SU-DHL-6 (cell line): ENCODE results near the gene GRM5.

Experiments
- H2AFZ ChIP-seq: fragments of 200-600 bp; sonication (generic); 2 replicates; pipeline ENCODE4 v1.6.1; 2014; ENCODE audit warnings: low read depth, mild to moderate bottlenecking, moderate library complexity, mixed read lengths, antibody characterized with exemption, low read length; ENCODE audit not compliant: severe bottlenecking
- H3F3A ChIP-seq: fragments of 200-600 bp; shearing (Covaris generic); 2 replicates; pipeline ENCODE4 v1.6.0; 2016; ENCODE audit warnings: antibody characterized with exemption, mild to moderate bottlenecking; ENCODE audit not compliant: insufficient read depth
- H3K27ac ChIP-seq: fragments of 200-600 bp; sonication (generic); 2 replicates; pipeline ENCODE4 v1.5.1; 2016; ENCODE audit warnings: low read depth, mild to moderate bottlenecking, low read length, moderate library complexity, mixed read lengths
- H3K27me3 ChIP-seq: fragments of 200-600 bp; sonication (generic), shearing (Covaris generic); 2 replicates; pipeline ENCODE4 v1.6.0; 2014; ENCODE audit warnings: mild to moderate bottlenecking, low read length
- H3K36me3 ChIP-seq: fragments of 200-600 bp; sonication (generic); 2 replicates; pipeline ENCODE4 v1.6.1; 2014; ENCODE audit warnings: mild to moderate bottlenecking, low read length, mixed read lengths
- H3K4me2 ChIP-seq: fragments of 300-600, 200-600 bp; shearing (Covaris generic), sonication (generic); 2 replicates; pipeline ENCODE4 v1.6.0; 2014; ENCODE audit warnings: low read length, low read depth, mild to moderate bottlenecking; ENCODE audit not compliant: poor library complexity, severe bottlenecking
- H3K4me3 ChIP-seq: fragments of 200-600 bp; sonication (generic); 2 replicates; pipeline ENCODE4 v1.5.1; 2014; ENCODE audit warnings: antibody characterized with exemption, low read length, mild to moderate bottlenecking, mixed read lengths; ENCODE audit not compliant: insufficient read depth, poor library complexity, severe bottlenecking
- H3K79me2 ChIP-seq: fragments of 200-600 bp; sonication (generic); 2 replicates; pipeline ENCODE4 v1.6.1; 2014; ENCODE audit warnings: mild to moderate bottlenecking, low read length, moderate library complexity; ENCODE audit not compliant: insufficient read depth
- H3K9ac ChIP-seq: fragments of 200-600 bp; sonication (generic); 2 replicates; pipeline ENCODE4 v1.7.0; 2014; ENCODE audit warnings: mild to moderate bottlenecking, low read length
- H3K9me2 ChIP-seq: fragments of 200-600 bp; sonication (generic); replicated peaks from 2 replicates; pipeline ENCODE4 v1.6.1; 2014; ENCODE audit warnings: low read length; ENCODE audit not compliant: insufficient read depth
- H3K9me3 ChIP-seq: fragments of 200-600 bp; sonication (generic); 2 replicates; pipeline ENCODE4 v1.6.1; 2014; ENCODE audit warnings: low read length, mixed read lengths; ENCODE audit not compliant: insufficient read depth
- H4K20me1 ChIP-seq: fragments of 200-600 bp; sonication (generic); 2 replicates; pipeline ENCODE4 v1.6.1; 2014; ENCODE audit warnings: low read depth, mild to moderate bottlenecking, antibody characterized with exemption, low read length, moderate library complexity, mixed read lengths
- CTCF ChIP-seq: fragments of 200-600 bp; sonication (generic); IDR thresholded peaks from one replicate; pipeline ENCODE4 v1.5.1; 2017; ENCODE audit warnings: antibody characterized with exemption, mild to moderate bottlenecking, low read length, moderate library complexity; ENCODE audit not compliant: insufficient read depth, poor library complexity, severe bottlenecking
- EZH2phosphoT487 ChIP-seq: fragments of 200-600 bp; sonication (generic), shearing (Covaris generic); conservative IDR thresholded peaks from 2 replicates; pipeline ENCODE4 v1.6.1; 2018; ENCODE audit warnings: mild to moderate bottlenecking, antibody characterized with exemption, low read length, moderate library complexity, mixed read lengths

Gene GRM5

GRCh38 chr11:88523386-88524071, 542.3 kb downstream of the GRM5 start:
- Histone ChIP-seq H3K9me2 (no peaks in the 10 kb centered on the region), H3K79me2 (no peaks in the 10 kb centered on the region), H3K4me2 (no peak overlapping the region), H3K9me3 (no peaks in the 10 kb centered on the region), H3F3A (no peaks in the 10 kb centered on the region), H3K36me3 (no peaks in the 10 kb centered on the region), H3K27ac (no peak overlapping the region), H3K27me3 (no peaks in the 10 kb centered on the region), H3K4me3 (no peak overlapping the region), H3K9ac (no peak overlapping the region), H4K20me1 (no peaks in the 10 kb centered on the region), H2AFZ (no peak overlapping the region)
- no peak for TF ChIP-seq EZH2phosphoT487
- no peak for TF ChIP-seq CTCF

- Histone ChIP-seq H3K4me3 (no peak overlapping the region), H3K36me3 (no peaks in the 10 kb centered on the region), H3K27me3 (no peaks in the 10 kb centered on the region), H3K9me2 (no peaks in the 10 kb centered on the region), H3F3A (no peaks in the 10 kb centered on the region), H4K20me1 (no peaks in the 10 kb centered on the region), H3K9me3 (no peaks in the 10 kb centered on the region), H3K4me2 (no peak overlapping the region), H2AFZ (no peak overlapping the region), H3K9ac (no peak overlapping the region), H3K27ac (no peak overlapping the region), H3K79me2 (no peaks in the 10 kb centered on the region)
- TF ChIP-seq CTCF (no peak), EZH2phosphoT487 (no peak)
These were observed 543.0 kb downstream of the GRM5 start for GRCh38 chr11:88522624-88523385.

GRCh38 chr11:88521799-88522201, 544.0 kb downstream of the GRM5 start:
- Histone ChIP-seq H3K9me3 (no peaks in the 10 kb centered on the region), H3F3A (no peaks in the 10 kb centered on the region), H3K36me3 (no peaks in the 10 kb centered on the region), H3K9ac (no peak overlapping the region), H3K4me2 (no peak overlapping the region), H4K20me1 (no peaks in the 10 kb centered on the region), H3K79me2 (no peaks in the 10 kb centered on the region), H3K9me2 (no peaks in the 10 kb centered on the region), H3K4me3 (no peak overlapping the region), H3K27ac (no peak overlapping the region), H2AFZ (no peak overlapping the region), H3K27me3 (no peaks in the 10 kb centered on the region)
- TF ChIP-seq CTCF (no peak), EZH2phosphoT487 (no peak)
